DOHH2 (cell line): ENCODE measurements around the gene CACNB4.

Experiments
- H3F3A ChIP-seq: fragments of 200-600 bp; sonication (generic), shearing (Covaris generic); 2 replicates; pipeline ENCODE4 v1.6.0; 2016; ENCODE audit warnings: antibody characterized with exemption, mild to moderate bottlenecking; ENCODE audit not compliant: control insufficient read depth, insufficient read depth
- H3K27ac ChIP-seq: fragments of 200-600 bp; sonication (generic); 2 replicates; pipeline ENCODE4 v1.5.1; 2014; ENCODE audit warnings: low read depth, mild to moderate bottlenecking, low read length, moderate library complexity
- H3K27me3 ChIP-seq: fragments of 200-600 bp; sonication (generic); 2 replicates; pipeline ENCODE4 v1.6.1; 2014; ENCODE audit warnings: mild to moderate bottlenecking, low read length, mixed read lengths; ENCODE audit not compliant: control insufficient read depth
- H3K36me3 ChIP-seq: fragments of 200-600 bp; sonication (generic); 2 replicates; pipeline ENCODE4 v1.6.1; 2014; ENCODE audit warnings: mild to moderate bottlenecking, low read length, moderate library complexity, mixed read lengths; ENCODE audit not compliant: control insufficient read depth
- H3K4me1 ChIP-seq: fragments of 200-600 bp; sonication (generic); 2 replicates; pipeline ENCODE4 v1.6.1; 2014; ENCODE audit warnings: mild to moderate bottlenecking, low read length, mixed read lengths; ENCODE audit not compliant: control insufficient read depth
- H3K4me2 ChIP-seq: fragments of 200-600 bp; sonication (generic); 2 replicates; pipeline ENCODE4 v1.6.0; 2014; ENCODE audit warnings: mild to moderate bottlenecking, low read length, moderate library complexity
- H3K4me3 ChIP-seq: fragments of 200-600 bp; sonication (generic); 2 replicates; pipeline ENCODE4 v1.5.1; 2014; ENCODE audit warnings: mild to moderate bottlenecking, low read length, mixed read lengths
- H3K79me2 ChIP-seq: fragments of 200-600 bp; sonication (generic); 2 replicates; pipeline ENCODE4 v1.6.1; 2014; ENCODE audit warnings: mild to moderate bottlenecking, low read length, mixed read lengths; ENCODE audit not compliant: control insufficient read depth
- H3K9me2 ChIP-seq: fragments of 200-600 bp; sonication (generic); replicated peaks from 2 replicates; pipeline ENCODE4 v1.6.1; 2014; ENCODE audit warnings: mild to moderate bottlenecking, low read length, mixed read lengths; ENCODE audit not compliant: control insufficient read depth
- H3K9me3 ChIP-seq: fragments of 200-600 bp; sonication (generic); 2 replicates; pipeline ENCODE4 v1.6.1; 2014; ENCODE audit warnings: antibody characterized with exemption, low read length, mixed read lengths; ENCODE audit not compliant: control insufficient read depth, insufficient read depth
- H4K20me1 ChIP-seq: fragments of 200-600 bp; sonication (generic); 2 replicates; pipeline ENCODE4 v1.6.0; 2014; ENCODE audit warnings: low read depth, mild to moderate bottlenecking, antibody characterized with exemption, low read length, moderate library complexity; ENCODE audit not compliant: control insufficient read depth, insufficient read depth
- EZH2phosphoT487 ChIP-seq: fragments of 200-600 bp; sonication (generic); IDR thresholded peaks from 2 replicates; pipeline ENCODE4 v1.6.1; 2017; ENCODE audit warnings: borderline replicate concordance, mild to moderate bottlenecking, antibody characterized with exemption, low read length, moderate library complexity, mixed read lengths
- TF ChIP-seq, protein P1 (sequence below): fragments of 200-600 bp; sonication (generic); IDR thresholded peaks from one replicate; pipeline ENCODE4 v1.5.1; 2014; ENCODE audit warnings: antibody characterized with exemption, mild to moderate bottlenecking, low read depth, low read length; ENCODE audit not compliant: poor library complexity, severe bottlenecking

Gene CACNB4

GRCh38 chr2:152086231-152086630 is 12.6 kb downstream of the CACNB4 start:
- Histone ChIP-seq H3F3A (no peaks in the 10 kb centered on the region), H3K4me1 (no peaks in the 10 kb centered on the region), H3K9me3 (no peaks in the 10 kb centered on the region), H3K27ac (no peak overlapping the region), H4K20me1 (no peaks in the 10 kb centered on the region), H3K4me2 (no peak overlapping the region), H3K9me2 (no peaks in the 10 kb centered on the region), H3K27me3 (peaks cover 8% of the 10 kb centered on the region; the same call in 1 of the 2 replicates), H3K36me3 (no peaks in the 10 kb centered on the region), H3K4me3 (no peak overlapping the region), H3K79me2 (no peaks in the 10 kb centered on the region)
- TF ChIP-seq, protein P1, sequence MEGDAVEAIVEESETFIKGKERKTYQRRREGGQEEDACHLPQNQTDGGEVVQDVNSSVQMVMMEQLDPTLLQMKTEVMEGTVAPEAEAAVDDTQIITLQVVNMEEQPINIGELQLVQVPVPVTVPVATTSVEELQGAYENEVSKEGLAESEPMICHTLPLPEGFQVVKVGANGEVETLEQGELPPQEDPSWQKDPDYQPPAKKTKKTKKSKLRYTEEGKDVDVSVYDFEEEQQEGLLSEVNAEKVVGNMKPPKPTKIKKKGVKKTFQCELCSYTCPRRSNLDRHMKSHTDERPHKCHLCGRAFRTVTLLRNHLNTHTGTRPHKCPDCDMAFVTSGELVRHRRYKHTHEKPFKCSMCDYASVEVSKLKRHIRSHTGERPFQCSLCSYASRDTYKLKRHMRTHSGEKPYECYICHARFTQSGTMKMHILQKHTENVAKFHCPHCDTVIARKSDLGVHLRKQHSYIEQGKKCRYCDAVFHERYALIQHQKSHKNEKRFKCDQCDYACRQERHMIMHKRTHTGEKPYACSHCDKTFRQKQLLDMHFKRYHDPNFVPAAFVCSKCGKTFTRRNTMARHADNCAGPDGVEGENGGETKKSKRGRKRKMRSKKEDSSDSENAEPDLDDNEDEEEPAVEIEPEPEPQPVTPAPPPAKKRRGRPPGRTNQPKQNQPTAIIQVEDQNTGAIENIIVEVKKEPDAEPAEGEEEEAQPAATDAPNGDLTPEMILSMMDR = no peak
- TF ChIP-seq EZH2phosphoT487 = no peak

- Histone ChIP-seq H3K36me3 (no peaks in the 10 kb centered on the region), H3K4me2 (no peak overlapping the region)
Measured at GRCh38 chr2:152084076-152084475, 14.8 kb downstream of the CACNB4 start.

DNA sequence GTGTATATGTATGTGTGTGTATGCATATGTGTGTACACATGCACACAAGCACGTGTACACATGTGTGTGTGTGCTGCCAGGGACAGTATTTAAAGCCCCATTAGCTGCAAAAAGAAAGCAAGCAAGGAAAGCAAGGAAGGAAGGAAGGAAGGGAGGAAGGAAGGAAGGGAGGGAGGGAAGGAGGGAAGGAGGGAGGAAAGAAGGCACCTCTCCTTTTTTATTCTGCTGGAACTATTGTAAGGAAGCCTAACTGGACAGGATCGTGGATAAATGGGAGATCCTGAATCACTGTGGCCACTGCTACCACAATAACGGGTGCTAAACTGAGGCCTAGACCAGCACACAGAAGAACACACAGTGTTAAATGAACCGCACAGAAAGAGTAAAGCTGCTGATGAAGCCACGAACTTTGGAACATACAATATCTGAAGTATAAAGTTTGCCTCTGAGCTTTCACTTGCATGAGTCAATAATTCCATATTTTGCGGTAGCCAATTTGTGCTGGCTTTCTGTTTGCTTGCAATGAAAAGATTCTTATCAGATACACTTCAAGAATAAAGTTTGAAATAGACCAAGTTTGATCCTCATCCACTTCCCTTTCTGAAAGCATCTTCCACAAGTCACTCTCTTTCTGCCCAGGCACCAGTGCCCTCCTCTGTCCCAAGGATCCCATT is 15.5 kb downstream of the CACNB4 start:
- no peaks in the 10 kb centered on the region for H3K9me3 ChIP-seq

More at GRCh38 chr2:152084076-152084475, 14.8 kb downstream of the CACNB4 start:
- Histone ChIP-seq H3K27me3 (peaks cover 4% of the 10 kb centered on the region; the same call in 1 of the 2 replicates), H3K27ac (no peak overlapping the region), H3K4me3 (no peak overlapping the region), H4K20me1 (no peaks in the 10 kb centered on the region), H3K79me2 (no peaks in the 10 kb centered on the region), H3K9me3 (no peaks in the 10 kb centered on the region), H3F3A (no peaks in the 10 kb centered on the region), H3K4me1 (no peaks in the 10 kb centered on the region), H3K9me2 (no peaks in the 10 kb centered on the region)
- TF ChIP-seq, protein P1 = no peak
- TF ChIP-seq EZH2phosphoT487 = no peak

More for the DNA sequence above, 15.5 kb downstream of the CACNB4 start:
- H3K4me2 ChIP-seq = no peak overlapping the region
- H3F3A ChIP-seq = no peaks in the 10 kb centered on the region
- no peak for TF ChIP-seq EZH2phosphoT487
- TF ChIP-seq, protein P1 = no peak
- H3K9me2 ChIP-seq = no peaks in the 10 kb centered on the region
- no peaks in the 10 kb centered on the region for H3K4me1 ChIP-seq
- H3K27ac ChIP-seq = no peak overlapping the region
- no peaks in the 10 kb centered on the region for H4K20me1 ChIP-seq
- H3K36me3 ChIP-seq = no peaks in the 10 kb centered on the region
- no peaks in the 10 kb centered on the region for H3K27me3 ChIP-seq
- no peaks in the 10 kb centered on the region for H3K79me2 ChIP-seq
- H3K4me3 ChIP-seq = no peak overlapping the region
